H1 (cell line): ENCODE results near the gene PMF1. TPM values are rescaled to one million over a fixed set of nuclear protein-coding genes. Genes with fewer than 3 reads are reported as not detected.

Source experiments
- CTCF ChIA-PET: fragments of 300-600 bp; sonication (Branson Sonifier 250); formaldehyde crosslinking; loops from one replicate; lab custom pipeline; 2021; ENCODE audit not compliant: partially characterized antibody; lab: Charles Lee
- POLR2A ChIA-PET: fragments of 300-600 bp; sonication (Branson Sonifier 250); formaldehyde crosslinking; loops from one replicate; lab custom pipeline; 2021; ENCODE audit warnings: inconsistent platforms; ENCODE audit not compliant: partially characterized antibody; lab: Charles Lee
- DNase-seq, 2 experiments: peaks; one replicate each; pipeline versions ENCODE4 v3.0.0 to v3.0.0-alpha.2; 2010 to 2022; ENCODE audit warnings: low spot score in 2 of 2, low read depth in 1 of 2, mixed read lengths in 1 of 2
- FAIRE-seq: peaks from 2 replicates; lab custom pipeline; 2011; peaks lifted over from hg19 to GRCh38; lab: Jason Lieb, UNC
- H2AFZ ChIP-seq: 2 replicates; pipeline ENCODE4 v1.8.1; 2012; ENCODE audit warnings: low read length, inconsistent platforms
- H2AK5ac ChIP-seq: 2 replicates; pipeline ENCODE4 v1.6.1; 2013; ENCODE audit warnings: low read depth, low read length
- H2BK120ac ChIP-seq: replicated peaks from 2 replicates; pipeline ENCODE3; 2013; ENCODE audit warnings: low read depth, low read length, inconsistent platforms
- H2BK12ac ChIP-seq: 2 replicates; pipeline ENCODE4 v1.6.1; 2013; ENCODE audit warnings: low read depth, low read length
- H2BK15ac ChIP-seq: 2 replicates; pipeline ENCODE4 v1.6.1; 2013; ENCODE audit warnings: low read length
- H2BK20ac ChIP-seq: 2 replicates; pipeline ENCODE4 v1.6.1; 2013; ENCODE audit warnings: low read length
- H2BK5ac ChIP-seq: 2 replicates; pipeline ENCODE4 v1.6.1; 2013; ENCODE audit warnings: low read depth, low read length
- H3K14ac ChIP-seq: 2 replicates; pipeline ENCODE4 v1.6.1; 2013; ENCODE audit warnings: inconsistent platforms; ENCODE audit not compliant: insufficient read length
- H3K18ac ChIP-seq: 2 replicates; pipeline ENCODE4 v1.6.1; 2013; ENCODE audit warnings: low read length; ENCODE audit errors: extremely low read depth
- H3K23ac ChIP-seq: 2 replicates; pipeline ENCODE4 v1.6.1; 2013; ENCODE audit warnings: inconsistent platforms; ENCODE audit not compliant: insufficient read length
- H3K23me2 ChIP-seq: 2 replicates; pipeline ENCODE4 v1.6.1; 2013; ENCODE audit warnings: low read depth, low read length
- H3K27ac ChIP-seq: 2 replicates; pipeline ENCODE4 v1.6.1; 2011; ENCODE audit warnings: low read depth, low read length, inconsistent platforms
- H3K27me3 ChIP-seq, 4 experiments: replicated peaks in 1 of 4; 1 replicate in 1 of 4; 2 replicates in 3 of 4; pipeline versions ENCODE4 v1.6.1 to v1.8.1; 2011 to 2013; ENCODE audit warnings: low read length in 3 of 4, mild to moderate bottlenecking in 3 of 4, inconsistent platforms in 2 of 4, mixed read lengths in 2 of 4, moderate library complexity in 1 of 4; ENCODE audit not compliant: control insufficient read depth in 3 of 4, insufficient read depth in 3 of 4; ENCODE audit errors: extremely low read depth in 1 of 4
- H3K36me3 ChIP-seq, 4 experiments: 2 replicates each; pipeline versions ENCODE4 v1.6.1 to v1.8.1; 2011 to 2013; ENCODE audit warnings: mild to moderate bottlenecking in 4 of 4, low read length in 3 of 4, moderate library complexity in 2 of 4, control low read depth in 1 of 4, inconsistent platforms in 1 of 4; ENCODE audit not compliant: insufficient read depth in 4 of 4, control insufficient read depth in 2 of 4
- H3K4ac ChIP-seq: replicated peaks from 2 replicates; pipeline ENCODE3; 2013; ENCODE audit warnings: low read length, low read depth, mixed read lengths, inconsistent platforms; ENCODE audit not compliant: insufficient read length
- H3K4me1 ChIP-seq, 4 experiments: replicated peaks in 1 of 4; 1 replicate in 1 of 4; 2 replicates in 3 of 4; pipeline versions ENCODE4 v1.6.1 to v1.8.1; 2011 to 2013; ENCODE audit warnings: low read length in 3 of 4, inconsistent platforms in 2 of 4, mixed read lengths in 1 of 4; ENCODE audit not compliant: insufficient read depth in 4 of 4, control insufficient read depth in 3 of 4
- H3K4me2 ChIP-seq, 2 experiments: 2 replicates each; pipeline versions ENCODE4 v1.6.1 to v1.8.1; 2011 to 2013; ENCODE audit warnings: low read depth in 2 of 2, low read length in 2 of 2, control low read depth in 1 of 2, inconsistent platforms in 1 of 2, mild to moderate bottlenecking in 1 of 2; ENCODE audit not compliant: insufficient read depth in 1 of 2
- H3K4me3 ChIP-seq, 4 experiments: fragments of 200-600, 300-600 bp in 1 of 4; sonication (generic), shearing (Covaris generic), sonication (Bioruptor Twin) in 1 of 4; 2 replicates each; pipeline versions ENCODE4 v1.5.1 to v1.8.1; 2011 to 2016; ENCODE audit warnings: low read length in 4 of 4, low read depth in 3 of 4, control low read depth in 2 of 4, inconsistent platforms in 2 of 4, mild to moderate bottlenecking in 2 of 4, mixed read lengths in 1 of 4, moderate library complexity in 1 of 4; ENCODE audit not compliant: insufficient read depth in 2 of 4; ENCODE audit errors: extremely low read depth in 1 of 4
- H3K56ac ChIP-seq: replicated peaks from 2 replicates; pipeline ENCODE3; 2013; ENCODE audit warnings: low read depth, mild to moderate bottlenecking, mixed read lengths, low read length, inconsistent platforms; ENCODE audit not compliant: insufficient read length
- H3K79me1 ChIP-seq: 2 replicates; pipeline ENCODE4 v1.6.1; 2013; ENCODE audit warnings: low read depth, low read length, control low read depth
- H3K79me2 ChIP-seq, 2 experiments: 2 replicates each; pipeline versions ENCODE4 v1.6.1 to v1.8.1; 2012 to 2013; ENCODE audit warnings: low read length in 2 of 2, mild to moderate bottlenecking in 2 of 2, inconsistent platforms in 1 of 2; ENCODE audit not compliant: insufficient read depth in 2 of 2, control insufficient read depth in 1 of 2
- H3K9ac ChIP-seq, 4 experiments: replicated peaks in 1 of 4; 1 replicate in 1 of 4; 2 replicates in 3 of 4; pipeline versions ENCODE4 v1.6.1 to v1.8.1; 2011 to 2013; ENCODE audit warnings: low read depth in 3 of 4, low read length in 3 of 4, control low read depth in 2 of 4, mild to moderate bottlenecking in 2 of 4, moderate library complexity in 2 of 4, inconsistent platforms in 1 of 4; ENCODE audit errors: extremely low read depth in 1 of 4
- H3K9me3 ChIP-seq, 2 experiments: 2 replicates each; pipeline versions ENCODE4 v1.6.1 to v1.8.1; 2012 to 2013; ENCODE audit warnings: mild to moderate bottlenecking in 2 of 2, moderate library complexity in 2 of 2, control low read depth in 1 of 2, inconsistent platforms in 1 of 2, low read depth in 1 of 2, low read length in 1 of 2, mixed read lengths in 1 of 2; ENCODE audit not compliant: insufficient read depth in 2 of 2
- H4K20me1 ChIP-seq, 2 experiments: replicated peaks in 1 of 2; 2 replicates each; pipeline versions ENCODE3 to v1.8.1; 2011 to 2013; ENCODE audit warnings: inconsistent platforms in 2 of 2, low read length in 2 of 2, mild to moderate bottlenecking in 1 of 2; ENCODE audit not compliant: insufficient read depth in 2 of 2, control insufficient read depth in 1 of 2
- H4K5ac ChIP-seq: 2 replicates; pipeline ENCODE4 v1.6.1; 2013; ENCODE audit warnings: low read length, low read depth, mixed read lengths, inconsistent platforms; ENCODE audit not compliant: insufficient read length
- H4K8ac ChIP-seq: 2 replicates; pipeline ENCODE4 v1.8.0; 2013; ENCODE audit warnings: mild to moderate bottlenecking, moderate library complexity, low read length, inconsistent platforms; ENCODE audit not compliant: insufficient read depth; ENCODE audit errors: extremely low read depth
- H4K91ac ChIP-seq: replicated peaks from 2 replicates; pipeline ENCODE3; 2013; ENCODE audit warnings: low read length, mixed read lengths, inconsistent platforms; ENCODE audit not compliant: insufficient read length
- ATF3 ChIP-seq: IDR thresholded peaks from 2 replicates; pipeline ENCODE4 v1.6.1; 2011; ENCODE audit warnings: low read depth, mild to moderate bottlenecking, low read length; ENCODE audit not compliant: insufficient read depth
- CREB1 ChIP-seq: IDR thresholded peaks from 2 replicates; pipeline ENCODE4 v1.6.1; 2012; ENCODE audit warnings: inconsistent platforms
- SIX5 ChIP-seq: IDR thresholded peaks from 2 replicates; pipeline ENCODE4 v1.6.1; 2011; ENCODE audit warnings: mild to moderate bottlenecking, low read depth, low read length
- WGBS, 2 experiments: shearing (Covaris generic) in 1 of 2; methylation state at CpG; one replicate each; pipeline versions ENCODE4 v1.1.6 to v1.1.7; 2013 to 2015; ENCODE audit warnings: low lambda C conversion rate in 2 of 2, mixed read lengths in 2 of 2, inconsistent platforms in 1 of 2, low coverage in 1 of 2, missing lambda C conversion rate in 1 of 2; ENCODE audit not compliant: insufficient replicate concordance in 2 of 2, insufficient coverage in 1 of 2, insufficient read length in 1 of 2; ENCODE audit errors: extremely low coverage in 1 of 2, missing lambda C conversion rate in 1 of 2; 5-methylcytosine and 5-hydroxymethylcytosine counted together
- polyA plus RNA-seq, 7 experiments: library from polyadenylated mRNA; depleted of rRNA in 3 of 7; stranded (reverse) in 5 of 7; unstranded in 2 of 7; fragments of >200 nt in 5 of 7; fragments of 200-250 nt in 2 of 7; gene quantifications; 1 replicate in 5 of 7; 2 replicates in 1 of 7; 4 replicates in 1 of 7; pipeline versions ENCODE4 v1.2.1 to v1.2.3, GENCODE V29; 2011 to 2013; ENCODE audit warnings: missing spikeins in 2 of 7, mixed read lengths in 2 of 7
- total RNA-seq: library from RNA; stranded (reverse); fragmentation: NEBNext Ultra II Directional; extraction: Animal tissue kit (Norgen Biotek cat#: 25700); gene quantifications from 2 replicates; pipeline ENCODE4 v1.2.1, GENCODE V29; 2021

Gene PMF1
- total and polyA plus RNA-seq, 2 of the 8 experiments (the other 6 are each of a cell fraction or from before 2014, with no cell fraction given): 113 to 296 TPM

- FAIRE-seq: no peak
- CTCF ChIA-PET: interaction anchor here (0.5 to 7.5 kb wide), 11 partner anchors 9 to 158 kb away, joined by 3 to 65 read pairs (median 3); partner anchors contain the start of genes PMF1 and SLC25A44
Measured at GRCh38 chr1:156165083-156165482, 47.7 kb upstream of the PMF1 start.

More at GRCh38 chr1:156165083-156165482, 47.7 kb upstream of the PMF1 start:
- H3K36me3 ChIP-seq: peaks cover 0 to 9% (median 0%) of the 10 kb centered on the region in 4 experiments; a peak in 2 of 8 replicates
- no peak overlapping the region for H2BK120ac ChIP-seq
- no peak overlapping the region for H3K18ac ChIP-seq
- H3K27me3 ChIP-seq: no peaks in the 10 kb centered on the region
- H3K27ac ChIP-seq: no peak overlapping the region
- TF ChIP-seq ATF3 (no peak), CREB1 (no peak), SIX5 (no peak)
- no peak overlapping the region for H4K91ac ChIP-seq
- no peaks in the 10 kb centered on the region for H3K79me1 ChIP-seq
- H2AFZ ChIP-seq: no peak overlapping the region
- no peak overlapping the region for H3K4ac ChIP-seq
- H3K4me3 ChIP-seq: no peak overlapping the region
- no peak overlapping the region for H2AK5ac ChIP-seq
- no peak overlapping the region for H4K5ac ChIP-seq
- no peak overlapping the region for H2BK20ac ChIP-seq
- H3K56ac ChIP-seq: no peak overlapping the region
- H3K9me3 ChIP-seq: no peaks in the 10 kb centered on the region
- POLR2A ChIA-PET: interaction anchor here (1.2 to 2.4 kb wide), 5 partner anchors 11 to 48 kb away, joined by 3 to 8 read pairs (median 6); partner anchors contain the start of gene PMF1
- H3K23ac ChIP-seq: no peak overlapping the region
- no peak overlapping the region for H3K9ac ChIP-seq
- H2BK5ac ChIP-seq: no peak overlapping the region
- H3K4me2 ChIP-seq: no peak overlapping the region
- DNase-seq: no peak
- peaks cover 4% of the 10 kb centered on the region; the same call in 1 of the 2 replicates for H3K23me2 ChIP-seq
- peaks cover 3 to 12% (median 8%) of the 10 kb centered on the region in 4 experiments; a peak in 6 of 7 replicates for H3K4me1 ChIP-seq
- no peaks in the 10 kb centered on the region for H4K20me1 ChIP-seq
- WGBS, 2 experiments: 93% methylated on average over 2 of the region's 2 CpGs; no CpG with 5 or more reads in 1 of the 2 experiments
- H3K79me2 ChIP-seq: no peaks in the 10 kb centered on the region
- H3K14ac ChIP-seq: no peak overlapping the region
- H2BK12ac ChIP-seq: no peak overlapping the region
- no peak overlapping the region for H2BK15ac ChIP-seq
- H4K8ac ChIP-seq: no peak overlapping the region
